Endothelial cell of umbilical vein (primary cell): ENCODE data around the gene PKP3. TPM values are rescaled to one million over a fixed set of nuclear protein-coding genes. Genes with fewer than 3 reads are reported as not detected.

Source experiments
- BruUV-seq: library from RNA; stranded (reverse); fragments of 400-500 nt; replicated peaks from 2 replicates; lab custom pipeline; 2021; lab: Mats Ljungman, UMichigan
- CTCF ChIA-PET: fragments of 300-600, 350-600 bp; sonication (Branson Sonifier 250); formaldehyde crosslinking; loops from one replicate; lab custom pipeline; 2021; ENCODE audit warnings: antibody characterized with exemption, inconsistent platforms; lab: Charles Lee
- POLR2A ChIA-PET: fragments of 300-600, 350-600 bp; sonication (Branson Sonifier 250); formaldehyde crosslinking; loops from one replicate; lab custom pipeline; 2021; ENCODE audit warnings: antibody characterized with exemption, inconsistent platforms; lab: Charles Lee
- DNase-seq: peaks from one replicate; pipeline ENCODE4 v3.0.0-alpha.2; 2011; ENCODE audit warnings: low read depth, low spot score
- FAIRE-seq: peaks from 2 replicates; lab custom pipeline; 2011; peaks lifted over from hg19 to GRCh38; lab: Jason Lieb, UNC
- H2AFZ ChIP-seq: 2 replicates; pipeline ENCODE4 v1.6.0; 2012; ENCODE audit warnings: low read depth, low read length, control low read depth, inconsistent platforms
- H3K27ac ChIP-seq: 2 replicates; pipeline ENCODE4 v1.5.1; 2011; ENCODE audit warnings: low read depth, mild to moderate bottlenecking, control low read depth, low read length, moderate library complexity; ENCODE audit not compliant: insufficient read depth
- H3K27me3 ChIP-seq, 2 experiments: 2 replicates each; pipeline versions ENCODE4 v1.6.0 to v1.6.1; 2011; ENCODE audit warnings: low read length in 2 of 2, mixed read lengths in 1 of 2; ENCODE audit not compliant: control insufficient read depth in 2 of 2, insufficient read depth in 2 of 2
- H3K36me3 ChIP-seq, 2 experiments: 2 replicates in 1 of 2; 3 replicates in 1 of 2; pipeline ENCODE4 v1.5.1; 2011; ENCODE audit warnings: low read length in 2 of 2, mild to moderate bottlenecking in 1 of 2, moderate library complexity in 1 of 2; ENCODE audit not compliant: control insufficient read depth in 2 of 2, insufficient read depth in 2 of 2; ENCODE audit errors: extremely low read depth in 1 of 2
- H3K4me1 ChIP-seq: 3 replicates; pipeline ENCODE4 v1.5.1; 2011; ENCODE audit warnings: mild to moderate bottlenecking, low read length; ENCODE audit not compliant: control insufficient read depth, insufficient read depth; ENCODE audit errors: extremely low read depth
- H3K4me2 ChIP-seq: 2 replicates; pipeline ENCODE4 v1.6.1; 2011; ENCODE audit warnings: low read length, control low read depth, mixed read lengths; ENCODE audit not compliant: insufficient read depth
- H3K4me3 ChIP-seq, 3 experiments: fragments of 200-600 bp in 1 of 3; sonication (generic), shearing (Covaris generic) in 1 of 3; replicated peaks in 1 of 3; 2 replicates each; pipeline ENCODE4 v1.5.1; 2011 to 2016; ENCODE audit warnings: control low read depth in 3 of 3, low read length in 3 of 3, mild to moderate bottlenecking in 2 of 3, inconsistent platforms in 1 of 3, low read depth in 1 of 3, moderate library complexity in 1 of 3; ENCODE audit not compliant: insufficient read depth in 1 of 3
- H3K79me2 ChIP-seq: 2 replicates; pipeline ENCODE4 v1.6.0; 2012; ENCODE audit warnings: low read length, inconsistent platforms; ENCODE audit not compliant: control insufficient read depth, insufficient read depth
- H3K9ac ChIP-seq: replicated peaks from 2 replicates; pipeline ENCODE3; 2011; ENCODE audit warnings: low read length, control low read depth; ENCODE audit not compliant: insufficient read depth; ENCODE audit errors: extremely low read depth
- H3K9me1 ChIP-seq: replicated peaks from 3 replicates; pipeline ENCODE4 v1.6.0; 2011; ENCODE audit warnings: mild to moderate bottlenecking, low read length; ENCODE audit not compliant: control insufficient read depth, insufficient read depth; ENCODE audit errors: extremely low read depth
- H3K9me3 ChIP-seq: replicated peaks from 2 replicates; pipeline ENCODE4 v1.5.1; 2012; ENCODE audit warnings: low read length, inconsistent platforms; ENCODE audit not compliant: control insufficient read depth, insufficient read depth
- H4K20me1 ChIP-seq: replicated peaks from 2 replicates; pipeline ENCODE3; 2011; ENCODE audit warnings: mild to moderate bottlenecking, low read length; ENCODE audit not compliant: control insufficient read depth, insufficient read depth; ENCODE audit errors: extremely low read depth
- CTCF ChIP-seq, 2 donors: IDR thresholded peaks; 1 replicate in 1 of 2; 2 replicates in 1 of 2; pipeline ENCODE4 v1.5.1; 2011; ENCODE audit warnings: low read length in 2 of 2, mild to moderate bottlenecking in 2 of 2, moderate library complexity in 2 of 2, control low read depth in 1 of 2, inconsistent platforms in 1 of 2, low read depth in 1 of 2; ENCODE audit not compliant: insufficient read depth in 1 of 2; ENCODE audit errors: extremely low read depth in 1 of 2
- EZH2 ChIP-seq: IDR thresholded peaks from 2 replicates; pipeline ENCODE4 v1.6.1; 2012; ENCODE audit warnings: borderline replicate concordance, low read depth, mild to moderate bottlenecking, moderate library complexity, low read length, inconsistent platforms; ENCODE audit not compliant: severe bottlenecking
- FOS ChIP-seq: IDR thresholded peaks from 2 replicates; pipeline ENCODE4 v1.6.1; 2011; ENCODE audit warnings: mild to moderate bottlenecking, low read length, moderate library complexity, borderline replicate concordance; ENCODE audit not compliant: insufficient read depth
- GATA2 ChIP-seq: IDR thresholded peaks from 2 replicates; pipeline ENCODE4 v1.7.0; 2011; ENCODE audit warnings: low read depth, mild to moderate bottlenecking, moderate library complexity, mixed read lengths, low read length; ENCODE audit not compliant: insufficient read length, insufficient read depth
- JUN ChIP-seq: IDR thresholded peaks from 2 replicates; pipeline ENCODE4 v1.6.1; 2011; ENCODE audit warnings: borderline replicate concordance, low read depth; ENCODE audit not compliant: insufficient read length, insufficient read depth
- MAX ChIP-seq: IDR thresholded peaks from 2 replicates; pipeline ENCODE4 v1.6.1; 2011; ENCODE audit not compliant: insufficient read depth, insufficient read length
- MYC ChIP-seq: IDR thresholded peaks from one replicate; pipeline ENCODE4 v1.6.1; 2011; ENCODE audit warnings: mild to moderate bottlenecking, low read depth, low read length
- POLR2A ChIP-seq: IDR thresholded peaks from 2 replicates; pipeline ENCODE4 v1.6.1; 2012; ENCODE audit warnings: low read depth, mild to moderate bottlenecking, control low read depth, low read length
- POLR2AphosphoS5 ChIP-seq: IDR thresholded peaks from 2 replicates; pipeline ENCODE4 v1.6.1; 2012; ENCODE audit warnings: low read depth, mild to moderate bottlenecking, control low read depth, low read length, moderate library complexity; ENCODE audit not compliant: insufficient read depth
- dilution Hi-C: fragments of 300-500 bp; cut with MboI; formaldehyde crosslinking; loops from one replicate; pipeline ENCODE4 v1.15.0; 2019; ENCODE audit warnings: low sequenced_read_pairs; ENCODE audit not compliant: extremely low pct_ligation_motif_present
- intact Hi-C: fragments of 100-400 bp; cut with micrococcal nuclease; formaldehyde crosslinking; loops from one replicate; pipeline ENCODE4 v1.10.0; 2022
- polyA plus RNA-seq, 4 experiments: library from polyadenylated mRNA; depleted of rRNA in 3 of 4; stranded (reverse) in 3 of 4; unstranded in 1 of 4; fragments of >200 nt; gene quantifications; 2 replicates each; pipeline versions ENCODE4 v1.2.1 to v1.2.3, GENCODE V29; 2011 to 2012; ENCODE audit warnings: missing spikeins in 1 of 4
- total RNA-seq: library from RNA; stranded (reverse); gene quantifications from 2 replicates; pipeline ENCODE4 v1.2.3, GENCODE V29; 2021

PKP3 gene
- total and polyA plus RNA-seq, 2 donors (not counting 3 experiments of a cell fraction or from before 2014, with no cell fraction given), result 0.27 to 0.59 TPM

- H3K4me1 ChIP-seq, result peaks cover 5% of the 10 kb centered on the region
- H3K27me3 ChIP-seq, result peaks cover 0 to 3% of the 10 kb centered on the region in 2 experiments
- H3K9ac ChIP-seq, result no peak overlapping the region
- no peak overlapping the region for H3K4me3 ChIP-seq
- no peak overlapping the region for H3K4me2 ChIP-seq
- POLR2A ChIA-PET, result no interaction called here
- FAIRE-seq (no peak), DNase-seq (no peak)
- TF ChIP-seq MAX (no peak), FOS (no peak), CTCF (IDR thresholded peaks at IDR 0.05; ENCODE audit: extremely low read depth in 1 of 2, insufficient read depth in 1 of 2, low read depth in 1 of 2, low read length in 2 of 2) (no peak), GATA2 (no peak), EZH2 (no peak), POLR2AphosphoS5 (no peak), MYC (no peak), POLR2A (no peak), JUN (no peak)
- intact Hi-C loops, result no loop called here
- H3K36me3 ChIP-seq, result no peaks in the 10 kb centered on the region
- CTCF ChIA-PET, result interaction anchor here (5.5 kb wide), 1 partner anchor 44 kb away, joined by 57 read pairs; no protein-coding TSS in a partner anchor
- no peak overlapping the region for H3K27ac ChIP-seq
- BruUV-seq, result no TSS peak
- H3K79me2 ChIP-seq, result no peaks in the 10 kb centered on the region
- no peaks in the 10 kb centered on the region for H3K9me3 ChIP-seq
- dilution Hi-C loops, result no loop called here
- no peak overlapping the region for H2AFZ ChIP-seq
- H4K20me1 ChIP-seq, result no peaks in the 10 kb centered on the region
- no peaks in the 10 kb centered on the region for H3K9me1 ChIP-seq
These were observed 9.9 kb downstream of the PKP3 start for GRCh38 chr11:403761-404431.
